ENCODE measurements around the gene ZNF530.

DNA sequence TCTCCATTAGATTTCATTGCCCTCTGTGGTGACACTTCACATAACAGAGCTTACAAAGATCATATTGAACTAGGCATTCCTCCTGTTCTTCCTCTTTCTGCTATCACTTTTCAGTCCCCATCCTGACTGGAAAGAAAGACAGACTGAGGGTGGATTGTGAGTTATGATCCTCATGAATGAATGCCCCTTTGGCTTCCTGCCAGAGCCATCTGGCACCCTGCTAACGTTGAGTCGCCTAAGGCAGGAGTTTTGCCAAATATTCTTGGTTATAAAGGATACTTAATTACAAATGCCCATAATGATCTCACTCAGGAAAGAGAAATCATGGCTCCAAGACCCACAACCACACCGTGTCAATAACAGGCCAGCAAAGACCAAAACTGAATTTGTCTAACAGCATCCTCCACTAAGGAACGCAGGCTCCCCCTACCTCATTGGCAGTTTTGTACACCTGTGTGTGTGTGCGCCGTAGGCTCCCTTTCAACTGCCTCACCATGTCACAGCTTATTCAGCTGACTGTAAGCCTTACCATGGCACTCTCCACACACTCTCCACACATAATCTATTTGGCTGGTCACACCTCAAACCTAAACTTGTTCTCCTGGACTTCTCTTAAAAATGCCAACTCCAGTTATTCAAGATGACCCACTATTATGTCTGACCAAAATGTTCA, 48.8 kb downstream of the ZNF530 start:
- TF ChIP-seq, protein P1, sequence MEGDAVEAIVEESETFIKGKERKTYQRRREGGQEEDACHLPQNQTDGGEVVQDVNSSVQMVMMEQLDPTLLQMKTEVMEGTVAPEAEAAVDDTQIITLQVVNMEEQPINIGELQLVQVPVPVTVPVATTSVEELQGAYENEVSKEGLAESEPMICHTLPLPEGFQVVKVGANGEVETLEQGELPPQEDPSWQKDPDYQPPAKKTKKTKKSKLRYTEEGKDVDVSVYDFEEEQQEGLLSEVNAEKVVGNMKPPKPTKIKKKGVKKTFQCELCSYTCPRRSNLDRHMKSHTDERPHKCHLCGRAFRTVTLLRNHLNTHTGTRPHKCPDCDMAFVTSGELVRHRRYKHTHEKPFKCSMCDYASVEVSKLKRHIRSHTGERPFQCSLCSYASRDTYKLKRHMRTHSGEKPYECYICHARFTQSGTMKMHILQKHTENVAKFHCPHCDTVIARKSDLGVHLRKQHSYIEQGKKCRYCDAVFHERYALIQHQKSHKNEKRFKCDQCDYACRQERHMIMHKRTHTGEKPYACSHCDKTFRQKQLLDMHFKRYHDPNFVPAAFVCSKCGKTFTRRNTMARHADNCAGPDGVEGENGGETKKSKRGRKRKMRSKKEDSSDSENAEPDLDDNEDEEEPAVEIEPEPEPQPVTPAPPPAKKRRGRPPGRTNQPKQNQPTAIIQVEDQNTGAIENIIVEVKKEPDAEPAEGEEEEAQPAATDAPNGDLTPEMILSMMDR (IDR thresholded peaks at IDR 0.05) = no peak
- TF ChIP-seq ZFX (IDR thresholded peaks at IDR 0.05; ENCODE audit: borderline replicate concordance) = no peak
